ENCODE measurements around the gene IGF2. TPM values are rescaled to one million over a fixed set of nuclear protein-coding genes. Genes with fewer than 3 reads are reported as not detected.

The IGF2 gene
- total RNA-seq, 2 experiments from 2014 or later: 0.70 to 0.76 TPM

GRCh38 chr11:2166091-2166851 lies 27.1 kb upstream of the IGF2 start:
- Mint-ChIP-seq H3K4me1 (no peaks in the 10 kb centered on the region), H3K9me3 (no peaks in the 10 kb centered on the region)
- peak; percentile 42 for DNase-seq

GRCh38 chr11:2165571-2165970 lies 26.4 kb upstream of the IGF2 start:
- H3K9me3 Mint-ChIP-seq: no peaks in the 10 kb centered on the region
- H3K4me1 Mint-ChIP-seq: no peaks in the 10 kb centered on the region
- H3K4me3 Mint-ChIP-seq: no peak overlapping the region
- CTCF ChIA-PET: interaction anchor here (0.6 to 2.0 kb wide), 4 partner anchors 8 to 255 kb away, joined by 3 to 5 read pairs (median 4); no protein-coding TSS in a partner anchor
- H3K36me3 Mint-ChIP-seq (ENCODE audit: low read depth): no peaks in the 10 kb centered on the region
- no peak overlapping the region for H3K27ac Mint-ChIP-seq
- H3K27me3 Mint-ChIP-seq: no peaks in the 10 kb centered on the region
- no peak for DNase-seq
- POLR2A ChIA-PET: no interaction called here

More at GRCh38 chr11:2166091-2166851, 27.1 kb upstream of the IGF2 start:
- H3K36me3 Mint-ChIP-seq (ENCODE audit: low read depth): no peaks in the 10 kb centered on the region
- ChIA-PET POLR2A (no interaction called here), CTCF (interaction anchor here (0.6 to 2.0 kb wide), 4 partner anchors 14 to 254 kb away, joined by 3 to 5 read pairs (median 4); no protein-coding TSS in a partner anchor)
- H3K4me3 Mint-ChIP-seq: no peak overlapping the region
- no peaks in the 10 kb centered on the region for H3K27me3 Mint-ChIP-seq
- no peak overlapping the region for H3K27ac Mint-ChIP-seq

- no peak for DNase-seq
Observed at GRCh38 chr11:2164861-2165555, 25.8 kb upstream of the IGF2 start.

GRCh38 chr11:2164081-2164480 lies 24.9 kb upstream of the IGF2 start:
- Mint-ChIP-seq H3K27ac (no peak overlapping the region), H3K36me3 (ENCODE audit: low read depth) (no peaks in the 10 kb centered on the region), H3K4me1 (no peaks in the 10 kb centered on the region), H3K4me3 (no peak overlapping the region), H3K9me3 (no peaks in the 10 kb centered on the region), H3K27me3 (no peaks in the 10 kb centered on the region)
- ChIA-PET CTCF (interaction anchor here (0.6 to 2.0 kb wide), 4 partner anchors 12 to 257 kb away, joined by 3 to 5 read pairs (median 5); no protein-coding TSS in a partner anchor), POLR2A (no interaction called here)
- DNase-seq: no peak

More at GRCh38 chr11:2164861-2165555, 25.8 kb upstream of the IGF2 start:
- CTCF ChIA-PET: interaction anchor here (0.6 to 2.0 kb wide), 5 partner anchors 9 to 256 kb away, joined by 3 to 5 read pairs (median 3); no protein-coding TSS in a partner anchor
- Mint-ChIP-seq H3K4me1 (no peaks in the 10 kb centered on the region), H3K36me3 (ENCODE audit: low read depth) (no peaks in the 10 kb centered on the region), H3K27ac (no peak overlapping the region), H3K9me3 (no peaks in the 10 kb centered on the region), H3K4me3 (no peak overlapping the region), H3K27me3 (no peaks in the 10 kb centered on the region)
- POLR2A ChIA-PET: no interaction called here

GRCh38 chr11:2163428-2163978 lies 24.3 kb upstream of the IGF2 start:
- Mint-ChIP-seq H3K4me3 (no peak overlapping the region), H3K27me3 (no peaks in the 10 kb centered on the region), H3K36me3 (ENCODE audit: low read depth) (no peaks in the 10 kb centered on the region), H3K4me1 (no peaks in the 10 kb centered on the region), H3K9me3 (no peaks in the 10 kb centered on the region), H3K27ac (no peak overlapping the region)
- ChIA-PET POLR2A (no interaction called here), CTCF (interaction anchor here (0.6 to 1.5 kb wide), 2 partner anchors 12 to 256 kb away, joined by 5 read pairs; no protein-coding TSS in a partner anchor)
- no peak for DNase-seq

- H3K36me3 Mint-ChIP-seq (ENCODE audit: low read depth): no peaks in the 10 kb centered on the region
- no peak within 1 kb of the TSS for H3K27ac Mint-ChIP-seq
- POLR2A ChIA-PET: no interaction called here
- no peak within 1 kb of the TSS for H3K4me3 Mint-ChIP-seq
- no peaks in the 10 kb centered on the region for H3K4me1 Mint-ChIP-seq
- no peaks in the 10 kb centered on the region for H3K9me3 Mint-ChIP-seq
- CTCF ChIA-PET: no interaction called here
- H3K27me3 Mint-ChIP-seq: no peaks in the 10 kb centered on the region
- no peak for DNase-seq
Observed at GRCh38 chr11:2160736-2161259, 21.6 kb upstream of the IGF2 start, which contains the start of gene INS. INS (minus strand) TSS chr11:2161209; CDS start chr11:2160971, 238 bp downstream.

- no peaks in the 10 kb centered on the region for H3K36me3 Mint-ChIP-seq (ENCODE audit: low read depth)
- no peak overlapping the region for H3K4me3 Mint-ChIP-seq
- no peak for DNase-seq
- H3K4me1 Mint-ChIP-seq: no peaks in the 10 kb centered on the region
- ChIA-PET CTCF (interaction anchor here (1.4 kb wide), 1 partner anchor 13 kb away, joined by 3 read pairs; no protein-coding TSS in a partner anchor), POLR2A (no interaction called here)
- H3K27ac Mint-ChIP-seq: no peak overlapping the region
- no peaks in the 10 kb centered on the region for H3K9me3 Mint-ChIP-seq
- no peaks in the 10 kb centered on the region for H3K27me3 Mint-ChIP-seq
Observed at GRCh38 chr11:2159536-2160413, 20.6 kb upstream of the IGF2 start.

- no peaks in the 10 kb centered on the region for H3K27me3 Mint-ChIP-seq
- H3K9me3 Mint-ChIP-seq: no peaks in the 10 kb centered on the region
- CTCF ChIA-PET: interaction anchor here (1.0 to 1.4 kb wide), 2 partner anchors 12 to 158 kb away, joined by 3 read pairs; no protein-coding TSS in a partner anchor
- POLR2A ChIA-PET: no interaction called here
- H3K4me1 Mint-ChIP-seq: no peaks in the 10 kb centered on the region
- no peak overlapping the region for H3K4me3 Mint-ChIP-seq
- no peaks in the 10 kb centered on the region for H3K36me3 Mint-ChIP-seq (ENCODE audit: low read depth)
- no peak for DNase-seq
- H3K27ac Mint-ChIP-seq: no peak overlapping the region
Observed at GRCh38 chr11:2158966-2159365, 19.8 kb upstream of the IGF2 start.

- no peaks in the 10 kb centered on the region for H3K27me3 Mint-ChIP-seq
- H3K27ac Mint-ChIP-seq: no peak overlapping the region
- no peaks in the 10 kb centered on the region for H3K9me3 Mint-ChIP-seq
- CTCF ChIA-PET: interaction anchor here (0.9 to 1.0 kb wide), 2 partner anchors 129 to 158 kb away, joined by 3 read pairs; no protein-coding TSS in a partner anchor
- H3K4me3 Mint-ChIP-seq: no peak overlapping the region
- POLR2A ChIA-PET: no interaction called here
- H3K36me3 Mint-ChIP-seq (ENCODE audit: low read depth): no peaks in the 10 kb centered on the region
- DNase-seq: no peak
- H3K4me1 Mint-ChIP-seq: no peaks in the 10 kb centered on the region
Observed at GRCh38 chr11:2158296-2158737, 19.1 kb upstream of the IGF2 start.

- H3K27me3 Mint-ChIP-seq: no peaks in the 10 kb centered on the region
- ChIA-PET CTCF (interaction anchor here (0.9 to 1.5 kb wide), 2 partner anchors 128 to 321 kb away, joined by 3 to 4 read pairs; no protein-coding TSS in a partner anchor), POLR2A (no interaction called here)
- DNase-seq: no peak
- no peak overlapping the region for H3K27ac Mint-ChIP-seq
- H3K4me3 Mint-ChIP-seq: no peak overlapping the region
- H3K4me1 Mint-ChIP-seq: no peaks in the 10 kb centered on the region
- no peaks in the 10 kb centered on the region for H3K36me3 Mint-ChIP-seq (ENCODE audit: low read depth)
- H3K9me3 Mint-ChIP-seq: no peaks in the 10 kb centered on the region
Observed at GRCh38 chr11:2157294-2158040, 18.3 kb upstream of the IGF2 start.

- Mint-ChIP-seq H3K4me1 (peaks cover 4% of the 10 kb centered on the region), H3K4me3 (no peak overlapping the region), H3K27me3 (no peaks in the 10 kb centered on the region), H3K36me3 (ENCODE audit: low read depth) (no peaks in the 10 kb centered on the region), H3K27ac (no peak overlapping the region), H3K9me3 (no peaks in the 10 kb centered on the region)
- CTCF ChIA-PET: interaction anchor here (0.6 to 9.7 kb wide), 4 partner anchors 14 to 320 kb away, joined by 3 to 220 read pairs (median 4); no protein-coding TSS in a partner anchor
- POLR2A ChIA-PET: no interaction called here
- DNase-seq: peak; percentile 67
Observed at GRCh38 chr11:2156416-2157182, 17.4 kb upstream of the IGF2 start.
